ENCODE results near the gene OTOGL. TPM values are rescaled to one million over a fixed set of nuclear protein-coding genes. Genes with fewer than 3 reads are reported as not detected.
"Not testable (repeated sequence)": the region's sequence is repeated elsewhere in the genome, so short reads cannot be mapped to it uniquely, and the experiment has no call there.

OTOGL gene
- total RNA-seq, 2 donors from 2014 or later = 0.24 to 0.46 TPM

- no peak for DNase-seq (ENCODE audit: low spot score)
- intact Hi-C loops (cut with DNase I) = no loop called here
These were observed 19.4 kb downstream of the OTOGL start for GRCh38 chr12:80118565-80119324.

DNA sequence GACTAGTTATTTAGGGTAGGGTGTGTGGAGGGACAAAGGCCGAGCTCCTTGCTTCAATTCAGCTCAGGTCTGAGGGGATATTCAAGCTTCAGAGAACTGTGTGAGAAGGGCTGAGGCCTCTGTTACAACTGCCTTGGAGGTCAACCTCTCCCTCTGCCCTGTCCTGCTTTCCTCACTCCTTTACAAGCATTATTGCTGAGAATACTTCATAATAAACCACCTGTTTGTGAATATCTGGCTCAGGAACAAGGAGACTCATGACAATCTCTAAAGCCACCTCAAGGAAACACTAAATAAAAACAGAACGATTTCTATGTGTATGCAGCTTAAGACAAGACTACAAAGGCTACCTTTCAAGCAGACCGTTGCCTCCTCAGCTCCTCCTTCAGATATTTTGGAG, 21.7 kb downstream of the OTOGL start:
- intact Hi-C loops (cut with DNase I) = no loop called here
- DNase-seq (ENCODE audit: low spot score) = no peak

DNA sequence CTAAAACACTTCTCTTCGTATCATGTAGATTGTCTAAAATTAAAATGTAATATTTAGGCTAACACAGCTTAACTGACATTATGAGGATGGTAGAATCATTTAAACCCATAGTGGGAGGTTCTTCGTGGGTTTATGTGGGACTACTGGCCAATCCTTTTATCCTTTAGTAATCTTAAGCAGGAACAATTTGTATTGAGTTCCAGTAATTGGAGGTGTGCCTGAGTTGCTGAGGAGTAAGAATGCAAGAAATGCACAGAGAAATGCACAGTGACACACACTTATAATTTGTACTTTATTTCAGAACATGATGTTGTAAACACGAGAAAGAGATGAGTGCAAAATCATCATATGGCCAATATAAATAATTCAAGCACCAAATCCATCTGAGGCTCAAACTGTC, 22.3 kb downstream of the OTOGL start:
- DNase-seq (ENCODE audit: low spot score) = no peak
- intact Hi-C loops (cut with DNase I) = no loop called here

DNA sequence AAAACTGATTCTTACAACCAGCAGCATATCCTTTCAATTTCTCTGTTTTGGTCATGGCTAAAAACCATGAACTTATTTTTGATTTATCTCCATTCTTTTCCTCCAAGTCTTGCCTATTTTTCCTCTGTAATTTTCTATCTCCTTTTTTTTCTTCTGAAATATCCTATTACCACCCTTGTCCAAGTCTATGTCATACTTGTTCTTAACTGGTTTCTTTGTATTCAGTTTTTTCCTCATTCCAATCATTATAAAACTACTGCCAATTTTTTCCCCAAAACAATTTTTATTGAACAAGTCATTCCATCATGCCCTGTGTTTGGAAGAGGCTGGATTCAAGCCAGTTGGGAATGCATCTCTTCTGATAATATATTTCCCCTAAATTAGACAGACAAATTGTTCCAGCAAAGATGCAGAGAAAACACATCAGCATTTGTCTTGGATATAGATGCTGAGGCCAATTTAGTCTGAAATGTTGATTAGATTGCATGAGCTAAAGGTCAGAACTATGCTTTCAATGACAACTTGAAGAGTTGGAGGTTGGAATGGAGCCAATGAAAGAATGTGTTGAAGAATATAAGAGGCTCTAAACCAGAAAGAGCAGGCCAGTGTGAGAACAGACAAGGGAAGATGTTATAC, 30.7 kb downstream of the OTOGL start:
- DNase-seq (ENCODE audit: low spot score) = no peak
- intact Hi-C loops (cut with DNase I) = no loop called here

- intact Hi-C loops (cut with DNase I) = no loop called here
- DNase-seq (ENCODE audit: low spot score) = no peak
These were observed 36.3 kb downstream of the OTOGL start for GRCh38 chr12:80135624-80136023.

DNA sequence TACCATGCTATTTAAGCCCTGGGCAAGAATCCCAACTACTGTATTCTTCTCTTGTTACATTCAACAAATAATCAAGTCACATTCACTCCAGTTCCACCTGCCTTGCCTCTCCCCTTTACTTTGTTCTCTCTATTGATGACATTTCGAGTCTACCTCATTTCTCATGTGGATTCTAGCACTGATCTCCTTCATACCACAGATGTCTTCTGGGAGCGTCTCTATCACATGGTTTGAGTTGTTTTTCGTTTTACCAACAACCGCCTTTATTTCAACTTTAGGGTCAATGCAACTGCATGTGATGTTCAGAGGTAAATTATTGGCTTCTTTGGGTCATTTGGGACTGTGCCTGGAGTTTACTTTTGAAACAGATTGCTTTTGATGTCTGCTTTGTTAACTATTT, 40.7 kb downstream of the OTOGL start:
- intact Hi-C loops (cut with DNase I) = no loop called here
- DNase-seq (ENCODE audit: low spot score) = no peak

DNA sequence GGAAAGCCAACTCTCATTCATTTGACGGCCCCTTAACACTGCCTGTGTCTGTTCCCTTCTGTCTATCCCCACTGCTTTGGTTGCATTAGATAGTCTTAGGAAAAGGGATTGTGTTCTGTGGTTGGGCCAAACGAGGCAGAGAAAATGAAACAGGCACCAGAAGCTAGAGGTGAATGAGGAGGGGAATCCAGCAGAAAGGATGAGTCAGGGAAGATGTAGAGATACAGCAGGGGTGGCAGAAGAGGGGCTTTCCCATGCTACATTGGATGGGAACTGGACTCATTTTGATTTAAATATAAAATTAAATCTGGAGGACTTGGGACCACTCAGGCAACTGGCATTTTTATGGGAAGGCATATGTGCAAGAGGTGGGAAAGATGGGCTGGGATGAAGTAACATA, 43.3 kb downstream of the OTOGL start:
- intact Hi-C loops (cut with DNase I) = no loop called here
- no peak for DNase-seq (ENCODE audit: low spot score)

GRCh38 chr12:80143537-80143936, 44.2 kb downstream of the OTOGL start:
- no peak for DNase-seq (ENCODE audit: low spot score)
- intact Hi-C loops (cut with DNase I) = no loop called here

GRCh38 chr12:80149547-80150313, 50.4 kb downstream of the OTOGL start:
- intact Hi-C loops (cut with DNase I); DNase-seq (ENCODE audit: low spot score): not testable (repeated sequence)

DNA sequence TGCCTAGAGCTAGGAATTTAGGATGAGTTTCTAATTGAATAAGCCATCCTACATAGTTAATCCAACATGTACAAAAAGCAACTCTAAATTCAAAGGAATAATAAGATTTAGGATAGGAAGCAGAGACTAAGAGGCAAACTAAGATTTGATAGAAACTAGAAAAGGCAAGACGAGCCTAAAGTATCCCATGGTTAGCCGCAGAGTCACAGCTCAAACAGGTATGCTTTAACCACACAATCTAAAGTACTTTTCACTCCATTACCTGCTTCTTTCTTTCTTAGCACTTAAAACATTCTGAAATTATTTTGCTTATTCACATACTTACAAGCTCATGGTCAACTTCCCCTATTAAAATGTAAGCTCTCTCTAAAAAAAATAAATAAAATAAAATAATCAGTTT, 51.8 kb downstream of the OTOGL start:
- intact Hi-C loops (cut with DNase I) = no loop called here
- DNase-seq (ENCODE audit: low spot score) = no peak

- intact Hi-C loops (cut with DNase I) = no loop called here
- DNase-seq (ENCODE audit: low spot score) = no peak
These were observed 54.9 kb downstream of the OTOGL start for GRCh38 chr12:80154261-80154660.

DNA sequence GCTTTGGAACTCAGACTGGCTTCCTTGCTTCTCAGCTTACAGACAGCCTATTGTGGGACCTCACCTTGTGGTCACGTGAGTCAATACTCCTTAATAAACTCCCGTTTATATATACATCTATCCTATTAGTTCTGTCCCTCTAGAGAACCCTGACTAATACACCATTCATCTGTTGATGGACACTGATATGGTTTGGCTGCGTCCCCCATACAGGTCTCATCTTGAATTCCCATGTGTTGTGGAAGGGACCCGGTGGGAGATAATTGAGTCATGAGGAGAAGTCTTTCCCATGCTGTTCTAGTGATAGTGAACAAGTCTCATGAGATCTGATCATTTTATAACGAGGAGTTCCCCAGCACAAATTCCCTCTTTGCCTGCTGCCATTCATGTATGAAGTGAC, 57.0 kb downstream of the OTOGL start:
- DNase-seq (ENCODE audit: low spot score) = no peak
- intact Hi-C loops (cut with DNase I) = no loop called here

DNA sequence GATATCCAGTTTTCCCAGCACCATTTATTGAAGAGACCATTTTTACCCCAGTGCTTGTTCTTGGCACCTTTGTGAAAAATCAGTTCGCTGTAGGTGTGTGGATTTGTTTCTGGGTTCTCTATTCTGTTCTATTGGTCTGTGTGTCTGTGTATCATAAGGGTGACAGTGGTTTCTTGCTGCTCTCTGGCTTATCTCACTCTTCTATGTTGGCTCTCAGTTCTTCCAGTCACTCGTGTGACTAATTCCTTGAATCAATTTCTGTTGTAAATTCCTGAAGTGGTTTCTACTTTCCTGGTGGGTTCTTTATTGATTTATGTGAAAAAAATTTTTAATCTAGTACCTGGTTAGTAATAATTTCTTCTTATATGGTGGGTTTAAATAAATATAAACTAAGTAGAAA, 58.3 kb downstream of the OTOGL start:
- intact Hi-C loops (cut with DNase I) = no loop called here
- DNase-seq (ENCODE audit: low spot score) = no peak

- intact Hi-C loops (cut with DNase I) = no loop called here
- no peak for DNase-seq (ENCODE audit: low spot score)
These were observed 62.3 kb downstream of the OTOGL start for GRCh38 chr12:80161612-80162011.

DNA sequence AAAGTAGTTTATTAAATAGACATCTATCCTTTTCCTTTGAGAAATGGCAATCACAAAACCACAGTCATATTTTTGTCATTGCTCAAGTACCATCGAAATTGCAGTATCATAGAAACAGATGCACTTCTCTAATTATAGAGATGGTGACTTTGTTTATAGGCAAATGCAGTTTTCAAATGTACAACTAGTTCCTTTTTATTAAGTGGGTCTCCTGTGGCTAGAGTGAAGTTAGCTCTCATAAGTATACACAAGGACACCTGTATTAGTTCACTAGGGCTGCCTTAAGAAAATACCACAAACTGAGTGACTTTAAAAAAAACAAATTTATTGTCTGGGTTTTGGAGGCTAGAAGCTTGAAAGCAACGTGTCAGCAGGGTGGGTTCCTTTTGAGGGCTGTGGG, 62.8 kb downstream of the OTOGL start:
- no peak for DNase-seq (ENCODE audit: low spot score)
- intact Hi-C loops (cut with DNase I) = no loop called here

DNA sequence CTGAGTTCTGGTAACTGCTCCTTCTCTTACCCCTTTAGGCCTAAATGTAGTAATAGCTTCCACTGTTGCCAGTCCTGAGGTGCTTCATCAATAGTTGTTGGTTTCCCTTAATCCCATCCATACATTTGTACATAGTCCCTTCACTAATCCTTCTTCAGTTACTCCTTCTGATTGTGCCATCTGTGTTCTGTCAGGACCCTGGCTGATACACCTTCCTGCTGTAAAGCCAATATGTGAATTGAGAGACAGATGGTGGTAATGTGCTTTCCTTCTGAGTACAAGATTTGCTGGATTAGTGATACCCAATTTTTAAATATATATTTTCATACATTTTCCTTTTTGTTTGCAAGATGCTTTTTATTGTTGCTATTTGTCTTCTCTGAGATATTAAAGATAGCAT, 66.4 kb downstream of the OTOGL start:
- no peak for DNase-seq (ENCODE audit: low spot score)
- intact Hi-C loops (cut with DNase I) = no loop called here

DNA sequence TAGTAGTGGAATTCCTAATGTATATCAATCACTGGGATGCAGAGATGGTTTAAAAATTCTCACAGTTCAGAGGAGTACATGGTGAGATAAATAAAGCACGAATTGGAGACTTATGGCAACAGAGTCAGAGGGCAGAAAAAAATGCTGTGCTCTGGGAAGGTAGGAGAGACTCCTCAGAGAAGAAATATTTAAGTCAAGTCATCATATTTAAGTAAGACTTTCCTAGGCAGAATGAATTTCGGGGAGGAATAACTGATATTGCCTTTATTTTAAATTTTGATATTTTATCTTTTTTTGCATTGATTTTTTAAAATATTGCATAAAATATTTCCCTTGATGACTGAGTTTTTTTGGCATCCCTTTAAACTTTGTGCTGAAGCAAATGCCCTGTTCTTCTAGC, 67.4 kb downstream of the OTOGL start:
- intact Hi-C loops (cut with DNase I) = no loop called here
- DNase-seq (ENCODE audit: low spot score) = no peak

DNA sequence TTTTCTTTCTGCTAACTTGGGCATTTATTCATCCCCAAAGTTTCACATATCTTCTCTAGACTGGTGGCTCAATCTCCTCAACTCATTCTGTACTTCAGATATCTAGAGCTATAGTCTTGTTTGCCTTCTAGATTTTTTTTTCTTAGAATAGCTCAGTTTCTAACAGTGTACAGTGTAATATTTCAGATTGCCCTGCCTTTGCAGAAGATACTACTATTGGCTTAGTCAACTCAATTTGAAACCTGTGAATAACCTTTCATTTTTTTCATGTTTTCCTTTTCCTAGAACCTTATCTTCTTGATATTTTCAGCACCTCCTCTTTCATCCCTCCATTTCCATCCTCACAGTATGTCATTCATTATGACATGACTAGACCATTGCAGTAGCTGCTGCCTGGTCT, 69.6 kb downstream of the OTOGL start:
- intact Hi-C loops (cut with DNase I) = no loop called here
- DNase-seq (ENCODE audit: low spot score) = no peak

GRCh38 chr12:80170915-80171314, 71.6 kb downstream of the OTOGL start:
- no peak for DNase-seq (ENCODE audit: low spot score)
- intact Hi-C loops (cut with DNase I) = no loop called here

DNA sequence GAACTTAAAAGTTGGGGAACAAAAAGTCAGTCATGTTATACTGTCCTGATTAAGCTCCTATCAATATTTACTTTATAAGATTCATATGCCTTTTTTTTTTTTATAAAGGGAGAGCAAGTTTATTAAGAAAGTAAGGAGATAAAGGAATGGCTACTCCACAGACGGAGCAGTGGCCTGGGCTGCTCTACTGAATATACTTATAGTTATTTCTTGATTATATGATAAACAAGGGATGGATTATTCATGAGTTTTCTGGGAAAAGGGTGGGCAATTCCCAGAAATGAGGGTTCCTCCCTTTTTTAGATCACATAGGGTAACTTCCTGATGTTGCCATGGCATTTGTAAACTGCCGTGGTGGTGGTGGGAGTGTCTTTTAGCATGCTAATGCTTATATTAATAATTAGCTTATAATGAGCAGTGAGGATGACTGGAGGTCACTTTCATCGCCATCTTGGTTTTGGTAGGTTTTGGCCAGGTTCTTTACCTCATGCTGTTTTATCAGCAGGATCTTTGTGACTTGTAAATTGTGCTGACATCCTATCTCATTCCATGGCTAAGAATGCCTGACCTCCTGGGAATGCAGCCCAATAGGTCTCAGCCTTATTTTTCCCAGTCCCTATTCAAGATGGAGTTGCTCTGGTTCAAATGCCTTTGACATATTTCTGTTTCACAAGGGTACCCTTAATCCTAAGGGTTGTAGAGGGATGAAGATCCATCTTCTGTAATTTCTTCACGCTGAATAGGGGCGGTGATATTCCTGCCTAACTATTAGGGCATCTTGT, 73.9 kb downstream of the OTOGL start:
- intact Hi-C loops (cut with DNase I) = no loop called here
- DNase-seq (ENCODE audit: low spot score) = no peak
